ENCODE data around the gene PODXL2.

DNA sequence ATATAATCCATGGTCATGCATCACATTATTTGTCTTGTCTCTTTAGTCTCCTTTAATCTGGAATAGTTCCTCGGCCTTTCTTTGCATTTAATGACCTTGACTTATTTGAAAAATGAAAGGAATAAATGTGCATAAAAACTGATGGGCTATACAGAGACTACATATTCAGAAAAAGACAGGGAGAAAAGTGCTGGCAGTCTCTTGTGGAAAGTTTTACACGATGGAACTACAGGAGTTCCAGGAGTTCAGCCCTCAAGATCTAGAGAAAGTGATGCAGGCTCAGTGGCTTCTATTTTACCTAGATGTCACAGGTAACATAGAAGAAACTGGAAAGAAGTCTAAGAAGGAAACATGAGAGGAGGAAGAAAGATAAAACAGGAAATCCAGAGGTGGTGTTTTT is 36.2 kb downstream of the PODXL2 start:
- TF ChIP-seq GATA1 (IDR thresholded peaks at IDR 0.05; ENCODE audit: low read depth, low read length) = no peak
- no peak for TF ChIP-seq POLR2A (IDR thresholded peaks at IDR 0.05; ENCODE audit: low read length)
